ENCODE data around the gene SERPINA10.

The SERPINA10 gene

DNA sequence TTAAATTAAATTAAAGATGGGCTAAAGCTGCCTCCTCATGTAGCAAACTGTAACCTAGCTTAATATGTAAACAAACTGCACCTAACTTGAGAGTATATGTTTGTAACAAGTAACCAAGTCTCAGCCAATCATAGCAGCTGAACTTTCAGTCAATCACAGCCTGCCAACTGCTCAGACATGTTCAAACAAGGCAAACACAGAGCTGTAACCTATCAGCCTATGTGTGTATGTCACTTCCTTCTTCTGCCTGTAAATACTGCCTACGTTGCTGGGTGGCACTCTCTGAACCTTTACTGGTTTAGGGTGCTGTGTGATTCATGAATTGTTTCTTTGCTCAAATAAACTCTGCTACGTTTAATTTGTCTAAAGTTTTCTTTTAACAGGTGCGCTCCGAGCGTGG lies 27.2 kb upstream of the SERPINA10 start:
- Histone ChIP-seq H3K9me3 (no peaks in the 10 kb centered on the region), H3K4me3 (ENCODE audit: low read depth, low read length) (no peak overlapping the region), H3K4me1 (no peaks in the 10 kb centered on the region), H3K27me3 (no peaks in the 10 kb centered on the region), H3K36me3 (no peaks in the 10 kb centered on the region)
- TF ChIP-seq, protein P1, sequence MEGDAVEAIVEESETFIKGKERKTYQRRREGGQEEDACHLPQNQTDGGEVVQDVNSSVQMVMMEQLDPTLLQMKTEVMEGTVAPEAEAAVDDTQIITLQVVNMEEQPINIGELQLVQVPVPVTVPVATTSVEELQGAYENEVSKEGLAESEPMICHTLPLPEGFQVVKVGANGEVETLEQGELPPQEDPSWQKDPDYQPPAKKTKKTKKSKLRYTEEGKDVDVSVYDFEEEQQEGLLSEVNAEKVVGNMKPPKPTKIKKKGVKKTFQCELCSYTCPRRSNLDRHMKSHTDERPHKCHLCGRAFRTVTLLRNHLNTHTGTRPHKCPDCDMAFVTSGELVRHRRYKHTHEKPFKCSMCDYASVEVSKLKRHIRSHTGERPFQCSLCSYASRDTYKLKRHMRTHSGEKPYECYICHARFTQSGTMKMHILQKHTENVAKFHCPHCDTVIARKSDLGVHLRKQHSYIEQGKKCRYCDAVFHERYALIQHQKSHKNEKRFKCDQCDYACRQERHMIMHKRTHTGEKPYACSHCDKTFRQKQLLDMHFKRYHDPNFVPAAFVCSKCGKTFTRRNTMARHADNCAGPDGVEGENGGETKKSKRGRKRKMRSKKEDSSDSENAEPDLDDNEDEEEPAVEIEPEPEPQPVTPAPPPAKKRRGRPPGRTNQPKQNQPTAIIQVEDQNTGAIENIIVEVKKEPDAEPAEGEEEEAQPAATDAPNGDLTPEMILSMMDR (IDR thresholded peaks at IDR 0.05; ENCODE audit: low read depth, low read length): no peak
- no peak for DNase-seq

DNA sequence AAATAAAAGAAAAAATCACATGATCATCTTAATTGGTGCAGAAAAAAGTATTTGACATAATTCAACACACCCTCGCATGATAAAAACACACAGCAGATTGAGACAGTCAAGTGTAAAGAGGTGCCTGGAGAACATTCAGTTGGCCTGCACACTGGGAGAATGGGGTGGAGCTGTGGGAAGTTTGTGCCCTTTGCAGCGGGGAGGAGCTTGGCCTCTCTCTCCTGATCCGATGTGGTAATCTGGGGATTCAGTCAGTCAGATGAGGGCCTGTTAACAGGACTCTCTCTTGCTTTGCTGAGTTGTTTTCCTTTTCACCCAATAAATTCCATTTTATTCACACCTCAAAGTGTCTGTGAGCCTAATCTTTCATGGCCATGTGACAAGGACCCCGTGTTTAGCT lies 24.2 kb upstream of the SERPINA10 start:
- H3K4me3 ChIP-seq (ENCODE audit: low read depth, low read length): no peak overlapping the region
- H3K27me3 ChIP-seq: no peaks in the 10 kb centered on the region
- H3K4me1 ChIP-seq: no peaks in the 10 kb centered on the region
- TF ChIP-seq, protein P1 (IDR thresholded peaks at IDR 0.05; ENCODE audit: low read depth, low read length): no peak
- DNase-seq: no peak
- no peaks in the 10 kb centered on the region for H3K9me3 ChIP-seq
- H3K36me3 ChIP-seq: no peaks in the 10 kb centered on the region

DNA sequence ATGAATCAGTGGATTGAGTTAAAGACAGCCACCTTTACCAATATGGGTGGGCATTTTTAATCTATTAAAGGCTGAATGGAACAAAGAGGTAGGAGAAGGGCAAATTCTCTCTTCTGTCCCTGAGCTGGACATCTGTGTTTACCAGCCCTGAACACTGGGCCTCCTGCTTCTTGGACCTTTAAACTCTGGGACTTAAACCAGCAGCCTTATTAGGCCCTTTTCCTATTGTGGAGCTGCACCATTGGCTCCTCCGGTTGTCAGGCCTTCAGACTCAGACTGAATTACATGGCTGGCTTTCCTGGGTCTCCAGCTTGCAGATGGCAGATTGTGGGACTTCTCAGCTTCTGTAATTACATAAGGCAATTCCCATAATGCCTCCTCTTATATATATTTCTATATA lies 23.6 kb upstream of the SERPINA10 start:
- Histone ChIP-seq H3K27me3 (no peaks in the 10 kb centered on the region), H3K36me3 (no peaks in the 10 kb centered on the region), H3K9me3 (no peaks in the 10 kb centered on the region), H3K4me1 (no peaks in the 10 kb centered on the region), H3K4me3 (ENCODE audit: low read depth, low read length) (no peak overlapping the region)
- TF ChIP-seq, protein P1 (IDR thresholded peaks at IDR 0.05; ENCODE audit: low read depth, low read length): no peak
- no peak for DNase-seq

DNA sequence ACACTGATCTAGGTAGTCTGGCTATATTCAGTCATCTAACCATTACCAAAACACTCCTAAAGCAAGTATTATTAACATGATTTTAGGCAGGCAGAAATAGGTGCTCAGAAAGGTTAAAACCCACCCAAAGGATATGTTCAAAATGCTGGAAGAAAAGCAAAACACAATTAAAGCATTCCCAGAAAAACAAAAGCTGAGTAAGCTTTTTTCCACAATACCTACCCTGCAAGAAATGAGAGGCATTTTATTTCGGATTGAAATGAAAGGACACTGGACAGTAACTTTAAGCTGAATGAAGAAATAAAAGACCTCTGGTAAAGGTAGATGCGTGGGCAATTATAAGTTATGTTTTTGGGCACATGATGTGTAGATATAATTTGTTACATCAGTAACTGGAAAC lies 21.8 kb upstream of the SERPINA10 start:
- H3K27me3 ChIP-seq: no peaks in the 10 kb centered on the region
- no peaks in the 10 kb centered on the region for H3K9me3 ChIP-seq
- no peaks in the 10 kb centered on the region for H3K4me1 ChIP-seq
- H3K4me3 ChIP-seq (ENCODE audit: low read depth, low read length): no peak overlapping the region
- no peaks in the 10 kb centered on the region for H3K36me3 ChIP-seq
- TF ChIP-seq, protein P1 (IDR thresholded peaks at IDR 0.05; ENCODE audit: low read depth, low read length): no peak
- DNase-seq: no peak

DNA sequence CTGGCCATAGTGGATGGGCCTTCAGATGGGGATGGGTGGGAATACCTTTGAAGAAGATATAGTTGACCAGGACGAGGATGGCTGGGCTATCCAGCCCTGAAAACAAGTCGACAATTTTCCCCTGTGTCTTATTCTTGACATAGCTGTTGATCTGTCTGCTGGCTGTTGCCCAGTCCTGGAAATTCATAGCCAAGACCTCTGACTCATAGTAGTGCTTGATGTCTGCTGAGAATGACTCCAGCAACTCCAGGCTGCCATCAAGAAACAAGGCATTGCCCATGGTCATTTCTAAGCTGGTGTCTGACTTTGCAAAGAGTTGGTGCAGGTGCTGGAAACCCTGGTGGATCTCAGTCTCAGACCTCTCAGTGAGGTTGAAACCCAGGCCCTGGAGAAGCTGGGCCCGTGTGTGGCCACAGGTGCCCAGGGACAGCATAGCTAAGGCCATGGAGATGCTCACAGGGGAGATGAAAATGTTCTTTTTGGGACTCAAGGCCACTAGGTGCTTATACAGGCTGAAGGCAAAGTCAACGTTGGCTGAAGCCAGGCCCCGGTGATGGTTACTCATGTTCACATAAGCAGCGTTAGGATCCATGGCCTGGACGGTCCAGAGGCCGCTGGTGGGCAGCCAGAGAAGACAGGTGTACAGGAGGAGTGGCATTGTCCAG lies 21.1 kb upstream of the SERPINA10 start:
- no peak for DNase-seq
- H3K4me3 ChIP-seq (ENCODE audit: low read depth, low read length): no peak overlapping the region
- no peaks in the 10 kb centered on the region for H3K36me3 ChIP-seq
- no peaks in the 10 kb centered on the region for H3K9me3 ChIP-seq
- TF ChIP-seq, protein P1 (IDR thresholded peaks at IDR 0.05; ENCODE audit: low read depth, low read length): no peak
- no peaks in the 10 kb centered on the region for H3K4me1 ChIP-seq
- H3K27me3 ChIP-seq: no peaks in the 10 kb centered on the region

DNA sequence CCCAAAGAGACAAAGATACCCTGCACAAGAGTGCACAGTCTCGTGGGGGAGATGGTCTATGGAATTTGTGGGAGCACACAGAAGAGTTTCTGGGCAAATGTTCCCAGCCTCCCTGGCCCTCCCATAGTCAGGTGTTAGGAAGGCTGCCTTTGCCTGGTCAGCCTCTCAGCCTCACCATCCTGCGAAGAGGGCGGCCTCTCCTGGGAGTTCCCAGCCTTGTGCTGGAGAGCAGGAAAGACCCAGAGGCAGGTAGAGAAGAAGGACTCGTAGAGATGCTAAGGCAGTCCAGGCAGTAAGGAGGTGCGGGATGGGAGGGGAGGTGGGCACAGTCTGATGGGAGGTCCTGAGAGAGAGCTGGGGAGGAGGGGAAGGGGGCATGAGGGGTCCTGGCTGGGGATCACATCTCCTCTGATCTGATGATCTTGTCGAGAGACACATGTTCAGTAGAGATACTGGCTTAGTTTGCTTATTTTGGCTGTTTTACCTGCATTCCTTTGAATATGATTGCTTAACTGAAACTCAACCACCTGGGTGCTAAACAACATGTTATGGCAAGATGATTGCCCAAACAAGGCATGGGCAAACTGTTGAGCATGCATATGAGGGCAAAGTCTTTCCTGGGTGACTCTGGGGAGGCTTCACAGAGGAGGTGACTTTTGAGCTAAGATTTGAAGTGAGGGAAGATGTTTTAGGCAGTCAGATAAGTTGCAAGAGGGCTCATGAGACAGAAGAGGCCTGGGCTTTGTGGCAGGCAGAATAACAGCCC lies 19.6 kb upstream of the SERPINA10 start:
- Histone ChIP-seq H3K36me3 (no peaks in the 10 kb centered on the region), H3K9me3 (no peaks in the 10 kb centered on the region), H3K4me3 (ENCODE audit: low read depth, low read length) (no peak overlapping the region), H3K4me1 (no peaks in the 10 kb centered on the region), H3K27me3 (no peaks in the 10 kb centered on the region)
- DNase-seq: no peak
- TF ChIP-seq, protein P1 (IDR thresholded peaks at IDR 0.05; ENCODE audit: low read depth, low read length): no peak

Data from BE2C (cell line).